Measurements from ENCODE around the gene MEAF6. TPM values are rescaled to one million over a fixed set of nuclear protein-coding genes. Genes with fewer than 3 reads are reported as not detected.

MEAF6 gene
- total and polyA plus RNA-seq, 3 experiments from 2014 or later, result 102 to 163 (median 113) TPM

Other genes starting within 250 kb of the MEAF6 start
- gene ZC3H12A, start 40.2 kb downstream of the MEAF6 start, total RNA-seq, result 10 to 100 TPM; 32.7 to 33.8 TPM
- 11.6 TPM for gene ZC3H12A, start 40.2 kb downstream of the MEAF6 start, polyA plus RNA-seq
- gene SNIP1, start 39.5 kb upstream of the MEAF6 start, total RNA-seq, result 10 to 100 TPM; 23.4 to 25.8 TPM
- 6.3 TPM for gene SNIP1, start 39.5 kb upstream of the MEAF6 start, polyA plus RNA-seq
- gene DNALI1, start 42.2 kb upstream of the MEAF6 start, total RNA-seq, result not detected
- gene DNALI1, start 42.2 kb upstream of the MEAF6 start, polyA plus RNA-seq, result 0.09 TPM
- 10 to 100 TPM; 83.4 to 85.3 TPM for gene GNL2, start 81.2 kb upstream of the MEAF6 start, total RNA-seq
- 53.4 TPM for gene GNL2, start 81.2 kb upstream of the MEAF6 start, polyA plus RNA-seq
- gene RSPO1, start 120.1 kb upstream of the MEAF6 start, total RNA-seq, result not detected
- not detected for gene RSPO1, start 120.1 kb upstream of the MEAF6 start, polyA plus RNA-seq
- 10 to 100 TPM; 37.4 to 39.6 TPM for gene CDCA8, start 177.8 kb upstream of the MEAF6 start, total RNA-seq
- 2.4 TPM for gene CDCA8, start 177.8 kb upstream of the MEAF6 start, polyA plus RNA-seq

Data from CD8-positive, alpha-beta memory T cell (primary cell).